ENCODE measurements around the gene CLK4. TPM values are rescaled to one million over a fixed set of nuclear protein-coding genes. Genes with fewer than 3 reads are reported as not detected.
A peak's percentile ranks its signal among the peaks of the same experiment; 100 is the strongest.
"Not testable (repeated sequence)": the region's sequence is repeated elsewhere in the genome, so short reads cannot be mapped to it uniquely, and the experiment has no call there.

Gene CLK4
- total RNA-seq, 1 experiment from 2014 or later = 9.8 TPM

DNA sequence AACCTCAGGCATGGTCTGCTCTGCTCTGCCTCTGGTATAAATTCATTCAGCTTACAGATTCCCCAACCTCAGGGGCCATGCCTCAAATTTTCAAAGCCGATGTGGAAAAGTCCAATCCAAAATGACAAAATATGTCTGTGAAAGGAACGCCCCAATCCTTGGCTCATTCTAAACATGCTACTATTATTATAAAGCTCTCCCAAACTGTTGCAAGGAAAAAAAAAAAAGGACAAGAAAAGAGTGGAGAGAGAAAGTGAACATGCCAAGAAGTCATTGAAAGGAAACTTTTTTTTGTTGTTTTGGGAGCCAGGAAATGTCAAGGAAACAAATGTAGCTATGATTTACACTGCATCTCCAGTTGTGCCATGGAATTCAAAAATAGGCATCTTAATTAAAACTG, 40.5 kb downstream of the CLK4 start:
- CTCF ChIA-PET = no interaction called here
- no peaks in the 10 kb centered on the region; a peak in 1 of 4 replicates for H3K9me3 ChIP-seq (ENCODE audit: control insufficient read depth in 1 of 2, insufficient read depth in 1 of 2, low read depth in 1 of 2, low read length in 2 of 2)
- H3K4me3 ChIP-seq (replicated peaks in 1 of 2; ENCODE audit: low read depth in 1 of 2, low read length in 2 of 2) = no peak overlapping the region

DNA sequence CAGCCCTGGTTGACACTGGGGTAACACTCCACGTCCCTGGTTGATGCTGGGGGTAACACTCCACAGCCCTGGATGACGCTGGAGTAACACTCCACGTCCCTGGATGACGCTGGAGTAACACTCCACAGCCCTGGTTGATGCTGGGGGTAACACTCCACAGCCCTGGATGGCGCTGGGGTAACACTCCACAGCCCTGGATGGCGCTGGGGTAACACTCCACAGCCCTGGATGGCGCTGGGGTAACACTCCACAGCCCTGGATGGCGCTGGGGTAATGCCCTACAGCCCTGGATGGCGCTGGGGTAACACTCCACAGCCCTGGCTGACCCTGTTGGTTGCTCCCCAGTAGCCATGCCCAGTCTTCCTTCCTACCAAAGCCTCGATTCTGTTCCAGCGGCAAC, 41.4 kb downstream of the CLK4 start:
- BruUV-seq (replicated peaks); H3K4me2 ChIP-seq (ENCODE audit: low read length); CTCF ChIA-PET; H3K9me2 ChIP-seq (ENCODE audit: insufficient read depth); H3K36me3 ChIP-seq (ENCODE audit: control insufficient read depth in 1 of 2, insufficient read depth in 2 of 2, low read length in 2 of 2); H3K4me1 ChIP-seq (ENCODE audit: control insufficient read depth in 1 of 2, insufficient read depth in 2 of 2, low read length in 2 of 2); H3K79me2 ChIP-seq (ENCODE audit: insufficient read depth, low read length); H3K27me3 ChIP-seq (ENCODE audit: insufficient read depth, low read length); RAD21 ChIA-PET (ENCODE audit: low non-redundant PET in 1 of 2, low total read pairs in 2 of 2, uncharacterized antibody in 2 of 2, unreplicated experiment in 2 of 2); intact Hi-C loops (cut with micrococcal nuclease); H3K4me3 ChIP-seq (replicated peaks in 1 of 2; ENCODE audit: low read depth in 1 of 2, low read length in 2 of 2); H3K27ac ChIP-seq (ENCODE audit: low read depth, low read length); H4K20me1 ChIP-seq (ENCODE audit: insufficient read depth); H2AFZ ChIP-seq (ENCODE audit: low read depth, low read length, poor library complexity, severe bottlenecking); POLR2A ChIA-PET; H3K9ac ChIP-seq (ENCODE audit: low read length); H3K9me3 ChIP-seq (ENCODE audit: control insufficient read depth in 1 of 2, insufficient read depth in 1 of 2, low read depth in 1 of 2, low read length in 2 of 2): not testable (repeated sequence)
- DNase-seq (ENCODE audit: low read depth, low spot score) (peak; percentile 10), ATAC-seq (peak; percentile 88)

More for the DNA sequence above, 40.5 kb downstream of the CLK4 start:
- Histone ChIP-seq H3K9me2 (ENCODE audit: insufficient read depth) (no peaks in the 10 kb centered on the region), H3K79me2 (ENCODE audit: insufficient read depth, low read length) (no peaks in the 10 kb centered on the region), H3K36me3 (ENCODE audit: control insufficient read depth in 1 of 2, insufficient read depth in 2 of 2, low read length in 2 of 2) (no peaks in the 10 kb centered on the region), H3K9ac (ENCODE audit: low read length) (no peak overlapping the region), H3K4me2 (ENCODE audit: low read length) (no peak overlapping the region), H3K27me3 (ENCODE audit: insufficient read depth, low read length) (no peaks in the 10 kb centered on the region), H3K4me1 (ENCODE audit: control insufficient read depth in 1 of 2, insufficient read depth in 2 of 2, low read length in 2 of 2) (no peaks in the 10 kb centered on the region), H4K20me1 (ENCODE audit: insufficient read depth) (no peaks in the 10 kb centered on the region), H2AFZ (ENCODE audit: low read depth, low read length, poor library complexity, severe bottlenecking) (no peak overlapping the region), H3K27ac (ENCODE audit: low read depth, low read length) (no peak overlapping the region)
- no peak for TF ChIP-seq ZFX (IDR thresholded peaks at IDR 0.05)
- TF ChIP-seq, protein P1, sequence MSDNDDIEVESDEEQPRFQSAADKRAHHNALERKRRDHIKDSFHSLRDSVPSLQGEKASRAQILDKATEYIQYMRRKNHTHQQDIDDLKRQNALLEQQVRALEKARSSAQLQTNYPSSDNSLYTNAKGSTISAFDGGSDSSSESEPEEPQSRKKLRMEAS (IDR thresholded peaks at IDR 0.05) = no peak
- no peak for TF ChIP-seq ZNF274 (IDR thresholded peaks at IDR 0.05; ENCODE audit: low read depth, low read length)
- TF ChIP-seq, protein P2, sequence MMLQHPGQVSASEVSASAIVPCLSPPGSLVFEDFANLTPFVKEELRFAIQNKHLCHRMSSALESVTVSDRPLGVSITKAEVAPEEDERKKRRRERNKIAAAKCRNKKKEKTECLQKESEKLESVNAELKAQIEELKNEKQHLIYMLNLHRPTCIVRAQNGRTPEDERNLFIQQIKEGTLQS (IDR thresholded peaks at IDR 0.05) = no peak
- TF ChIP-seq TCF7L2 (IDR thresholded peaks at IDR 0.05; ENCODE audit: borderline replicate concordance, extremely low read depth, insufficient read depth, insufficient read length) = no peak
- TF ChIP-seq SRF (IDR thresholded peaks at IDR 0.05; ENCODE audit: low read depth) = no peak
- no peak for TF ChIP-seq EGR1 (IDR thresholded peaks at IDR 0.05; ENCODE audit: low read depth)
- TF ChIP-seq, protein P3, sequence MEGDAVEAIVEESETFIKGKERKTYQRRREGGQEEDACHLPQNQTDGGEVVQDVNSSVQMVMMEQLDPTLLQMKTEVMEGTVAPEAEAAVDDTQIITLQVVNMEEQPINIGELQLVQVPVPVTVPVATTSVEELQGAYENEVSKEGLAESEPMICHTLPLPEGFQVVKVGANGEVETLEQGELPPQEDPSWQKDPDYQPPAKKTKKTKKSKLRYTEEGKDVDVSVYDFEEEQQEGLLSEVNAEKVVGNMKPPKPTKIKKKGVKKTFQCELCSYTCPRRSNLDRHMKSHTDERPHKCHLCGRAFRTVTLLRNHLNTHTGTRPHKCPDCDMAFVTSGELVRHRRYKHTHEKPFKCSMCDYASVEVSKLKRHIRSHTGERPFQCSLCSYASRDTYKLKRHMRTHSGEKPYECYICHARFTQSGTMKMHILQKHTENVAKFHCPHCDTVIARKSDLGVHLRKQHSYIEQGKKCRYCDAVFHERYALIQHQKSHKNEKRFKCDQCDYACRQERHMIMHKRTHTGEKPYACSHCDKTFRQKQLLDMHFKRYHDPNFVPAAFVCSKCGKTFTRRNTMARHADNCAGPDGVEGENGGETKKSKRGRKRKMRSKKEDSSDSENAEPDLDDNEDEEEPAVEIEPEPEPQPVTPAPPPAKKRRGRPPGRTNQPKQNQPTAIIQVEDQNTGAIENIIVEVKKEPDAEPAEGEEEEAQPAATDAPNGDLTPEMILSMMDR (IDR thresholded peaks at IDR 0.05 in 2 of 3, conservative IDR thresholded peaks at IDR 0.05 in 1 of 3; ENCODE audit: borderline replicate concordance in 1 of 3, insufficient read depth in 1 of 3, low read depth in 2 of 3, low read length in 2 of 3) = no peak
- no peak for TF ChIP-seq SP1 (IDR thresholded peaks at IDR 0.05; ENCODE audit: low read depth)
- TF ChIP-seq EZH2phosphoT487 (IDR thresholded peaks at IDR 0.05; ENCODE audit: borderline replicate concordance) = no peak
- TF ChIP-seq, protein P4, sequence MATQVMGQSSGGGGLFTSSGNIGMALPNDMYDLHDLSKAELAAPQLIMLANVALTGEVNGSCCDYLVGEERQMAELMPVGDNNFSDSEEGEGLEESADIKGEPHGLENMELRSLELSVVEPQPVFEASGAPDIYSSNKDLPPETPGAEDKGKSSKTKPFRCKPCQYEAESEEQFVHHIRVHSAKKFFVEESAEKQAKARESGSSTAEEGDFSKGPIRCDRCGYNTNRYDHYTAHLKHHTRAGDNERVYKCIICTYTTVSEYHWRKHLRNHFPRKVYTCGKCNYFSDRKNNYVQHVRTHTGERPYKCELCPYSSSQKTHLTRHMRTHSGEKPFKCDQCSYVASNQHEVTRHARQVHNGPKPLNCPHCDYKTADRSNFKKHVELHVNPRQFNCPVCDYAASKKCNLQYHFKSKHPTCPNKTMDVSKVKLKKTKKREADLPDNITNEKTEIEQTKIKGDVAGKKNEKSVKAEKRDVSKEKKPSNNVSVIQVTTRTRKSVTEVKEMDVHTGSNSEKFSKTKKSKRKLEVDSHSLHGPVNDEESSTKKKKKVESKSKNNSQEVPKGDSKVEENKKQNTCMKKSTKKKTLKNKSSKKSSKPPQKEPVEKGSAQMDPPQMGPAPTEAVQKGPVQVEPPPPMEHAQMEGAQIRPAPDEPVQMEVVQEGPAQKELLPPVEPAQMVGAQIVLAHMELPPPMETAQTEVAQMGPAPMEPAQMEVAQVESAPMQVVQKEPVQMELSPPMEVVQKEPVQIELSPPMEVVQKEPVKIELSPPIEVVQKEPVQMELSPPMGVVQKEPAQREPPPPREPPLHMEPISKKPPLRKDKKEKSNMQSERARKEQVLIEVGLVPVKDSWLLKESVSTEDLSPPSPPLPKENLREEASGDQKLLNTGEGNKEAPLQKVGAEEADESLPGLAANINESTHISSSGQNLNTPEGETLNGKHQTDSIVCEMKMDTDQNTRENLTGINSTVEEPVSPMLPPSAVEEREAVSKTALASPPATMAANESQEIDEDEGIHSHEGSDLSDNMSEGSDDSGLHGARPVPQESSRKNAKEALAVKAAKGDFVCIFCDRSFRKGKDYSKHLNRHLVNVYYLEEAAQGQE (IDR thresholded peaks at IDR 0.05; ENCODE audit: low read depth) = no peak
- no peak for ATAC-seq
- no TSS peak for BruUV-seq (replicated peaks)
- RAD21 ChIA-PET (ENCODE audit: low non-redundant PET in 1 of 2, low total read pairs in 2 of 2, uncharacterized antibody in 2 of 2, unreplicated experiment in 2 of 2) = no interaction called here
- POLR2A ChIA-PET = no interaction called here
- DNase-seq (ENCODE audit: low read depth, low spot score) = no peak
- intact Hi-C loops (cut with micrococcal nuclease) = no loop called here
